GM12865 (cell line): Measurements from ENCODE around the gene SNCAIP.

Source experiments
- DNase-seq: peaks from one replicate; pipeline ENCODE4 v3.0.0; 2010; ENCODE audit warnings: low read depth
- H3K4me3 ChIP-seq: 2 replicates; pipeline ENCODE4 v1.5.1; 2011; ENCODE audit warnings: mild to moderate bottlenecking, low read depth, low read length, control low read depth
- TF ChIP-seq, protein P1 (sequence below): IDR thresholded peaks from 2 replicates; pipeline ENCODE4 v1.5.1; 2011; ENCODE audit warnings: low read length, control low read depth, low read depth, inconsistent platforms; ENCODE audit not compliant: insufficient read depth; ENCODE audit errors: missing control alignments

The SNCAIP gene

GRCh38 chr5:122366501-122366900, 54.5 kb downstream of the SNCAIP start:
- TF ChIP-seq, protein P1, sequence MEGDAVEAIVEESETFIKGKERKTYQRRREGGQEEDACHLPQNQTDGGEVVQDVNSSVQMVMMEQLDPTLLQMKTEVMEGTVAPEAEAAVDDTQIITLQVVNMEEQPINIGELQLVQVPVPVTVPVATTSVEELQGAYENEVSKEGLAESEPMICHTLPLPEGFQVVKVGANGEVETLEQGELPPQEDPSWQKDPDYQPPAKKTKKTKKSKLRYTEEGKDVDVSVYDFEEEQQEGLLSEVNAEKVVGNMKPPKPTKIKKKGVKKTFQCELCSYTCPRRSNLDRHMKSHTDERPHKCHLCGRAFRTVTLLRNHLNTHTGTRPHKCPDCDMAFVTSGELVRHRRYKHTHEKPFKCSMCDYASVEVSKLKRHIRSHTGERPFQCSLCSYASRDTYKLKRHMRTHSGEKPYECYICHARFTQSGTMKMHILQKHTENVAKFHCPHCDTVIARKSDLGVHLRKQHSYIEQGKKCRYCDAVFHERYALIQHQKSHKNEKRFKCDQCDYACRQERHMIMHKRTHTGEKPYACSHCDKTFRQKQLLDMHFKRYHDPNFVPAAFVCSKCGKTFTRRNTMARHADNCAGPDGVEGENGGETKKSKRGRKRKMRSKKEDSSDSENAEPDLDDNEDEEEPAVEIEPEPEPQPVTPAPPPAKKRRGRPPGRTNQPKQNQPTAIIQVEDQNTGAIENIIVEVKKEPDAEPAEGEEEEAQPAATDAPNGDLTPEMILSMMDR = no peak
- no peak overlapping the region for H3K4me3 ChIP-seq
- peak; percentile 56 for DNase-seq

DNA sequence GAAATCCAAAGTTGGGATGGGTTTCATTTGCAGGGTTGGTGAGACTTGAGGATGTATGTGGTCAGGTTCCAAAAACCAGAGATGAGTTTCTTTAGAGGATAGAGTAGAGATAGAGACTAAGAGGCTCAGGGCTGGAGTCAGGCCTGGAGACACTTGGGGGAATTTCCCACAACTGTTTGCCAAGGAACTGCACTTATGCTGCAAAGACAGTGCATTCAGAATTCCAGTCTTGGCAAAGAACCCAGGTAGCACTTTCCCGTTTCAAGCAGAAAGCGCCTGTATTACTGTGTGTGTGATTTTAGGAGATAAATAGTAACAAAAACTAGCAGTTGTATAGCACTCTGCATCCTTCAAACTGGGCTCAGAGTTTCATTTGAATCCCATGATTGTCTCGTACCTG, 55.4 kb downstream of the SNCAIP start:
- DNase-seq = no peak

GRCh38 chr5:122368510-122369251, 56.6 kb downstream of the SNCAIP start:
- TF ChIP-seq, protein P1 = no peak
- DNase-seq = no peak
- H3K4me3 ChIP-seq = no peak overlapping the region

More for the DNA sequence above, 55.4 kb downstream of the SNCAIP start:
- TF ChIP-seq, protein P1 = no peak
- no peak overlapping the region for H3K4me3 ChIP-seq

DNA sequence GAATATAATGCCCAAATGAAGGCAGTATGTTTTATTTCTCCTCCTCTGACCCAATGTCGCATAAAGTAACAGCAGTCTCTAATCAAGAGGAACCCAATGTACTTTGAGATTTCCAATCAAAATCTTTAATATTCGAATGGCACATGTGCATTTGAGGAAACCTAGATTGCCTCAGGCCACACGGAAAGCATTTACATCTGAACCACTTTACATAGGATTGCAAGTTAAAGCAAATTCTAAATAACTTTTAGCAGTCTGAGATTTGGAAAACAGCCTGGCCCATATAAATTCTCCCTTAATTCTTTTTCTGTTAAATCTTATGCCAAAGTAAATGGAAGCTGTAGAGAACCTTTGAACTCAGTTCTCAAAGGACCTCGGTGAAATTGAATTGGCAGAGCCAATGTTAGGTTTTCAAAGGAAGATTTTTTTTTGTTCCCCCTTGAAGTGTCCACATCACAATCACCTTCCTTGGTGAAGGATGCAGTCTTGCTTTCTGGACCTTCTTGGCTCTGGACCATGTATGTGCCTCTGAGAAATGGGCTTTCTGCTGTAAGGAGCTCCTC, 57.3 kb downstream of the SNCAIP start:
- DNase-seq = no peak
- H3K4me3 ChIP-seq = no peak overlapping the region
- TF ChIP-seq, protein P1 = no peak

DNA sequence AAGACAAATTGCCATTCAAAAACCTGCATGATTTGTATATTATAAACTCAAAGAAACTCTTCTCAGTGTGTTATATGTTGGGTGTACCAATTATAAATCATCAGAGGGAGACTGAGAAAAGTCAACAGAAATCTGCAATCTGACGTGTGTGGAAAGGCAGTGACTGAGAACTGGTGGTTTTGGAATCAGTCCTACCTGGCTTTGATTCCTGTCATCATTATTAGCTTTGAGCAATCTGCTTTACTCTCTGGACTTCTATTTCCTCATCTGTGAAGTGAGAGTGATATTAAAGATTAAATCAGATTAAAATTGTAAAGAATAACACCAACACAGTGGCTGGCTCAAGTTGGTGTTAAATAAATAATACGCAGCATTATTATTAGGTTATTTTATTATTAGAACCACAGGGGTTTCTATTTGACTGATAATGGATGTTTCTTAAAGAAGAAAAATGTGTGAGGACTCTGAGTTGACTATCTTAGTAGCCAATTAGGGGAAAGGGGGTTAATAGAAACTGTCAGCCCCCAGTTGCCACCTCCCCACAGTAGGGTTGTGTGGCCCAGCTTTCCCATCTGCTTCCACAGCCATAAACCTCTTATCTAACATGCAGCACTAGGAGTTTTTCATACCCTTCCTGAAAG, 59.6 kb downstream of the SNCAIP start:
- peak; percentile 17 for DNase-seq
- TF ChIP-seq, protein P1 = no peak
- H3K4me3 ChIP-seq = no peak overlapping the region

DNA sequence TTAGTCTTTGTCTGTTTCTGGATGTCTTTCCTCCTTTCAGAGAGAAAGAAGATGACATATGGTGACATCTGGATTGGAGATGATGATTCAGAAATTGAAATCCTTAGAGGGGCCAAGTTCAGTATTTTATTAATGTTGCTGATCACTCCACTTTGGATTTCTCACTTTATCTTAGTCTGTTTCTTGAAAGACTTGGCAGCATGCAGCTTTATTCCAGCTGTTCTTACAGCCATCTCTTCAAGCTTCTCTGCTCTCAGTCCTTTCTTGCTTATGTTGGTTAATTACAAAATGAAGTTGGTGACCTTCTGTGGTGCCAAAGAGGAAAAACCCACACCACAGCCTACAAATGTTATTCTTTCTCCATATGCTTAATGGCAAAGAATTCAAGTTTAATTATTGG, 62.1 kb downstream of the SNCAIP start:
- TF ChIP-seq, protein P1 = no peak
- DNase-seq = no peak
- no peak overlapping the region for H3K4me3 ChIP-seq
